HepG2 (cell line): ENCODE results near the gene CRTC2. TPM values are rescaled to one million over a fixed set of nuclear protein-coding genes. Genes with fewer than 3 reads are reported as not detected.
A peak's percentile ranks its signal among the peaks of the same experiment; 100 is the strongest.

ENCODE experiments used
- AGO2 ChIP-seq: fragments of 200-400 bp; formaldehyde crosslinking; optimal IDR thresholded peaks from 2 replicates; pipeline ENCODE3; 2017; ENCODE audit warnings: mild to moderate bottlenecking, low read depth, low read length, moderate library complexity
- ARID2 ChIP-seq: sonication (generic); formaldehyde crosslinking; IDR thresholded peaks from 2 replicates; pipeline ENCODE4 v1.8.1; 2022; ENCODE audit warnings: mild to moderate bottlenecking, missing genetic modification reagents, borderline replicate concordance
- ELF4 ChIP-seq: sonication (generic); formaldehyde crosslinking; IDR thresholded peaks from 2 replicates; pipeline ENCODE4 v1.5.0; 2020; ENCODE audit warnings: missing genetic modification reagents, mild to moderate bottlenecking, moderate library complexity, borderline replicate concordance
- FOXA3 ChIP-seq: IDR thresholded peaks from 2 replicates; pipeline ENCODE4 v1.6.1; 2016; ENCODE audit warnings: missing genetic modification reagents, missing compliant biosample characterization
- KDM4B ChIP-seq: sonication (generic); formaldehyde crosslinking; IDR thresholded peaks from 2 replicates; pipeline ENCODE4 v1.4.0; 2020; ENCODE audit warnings: missing genetic modification reagents
- NFE2 ChIP-seq: sonication (generic); formaldehyde crosslinking; IDR thresholded peaks from 2 replicates; pipeline ENCODE4 v1.4.0; 2020; ENCODE audit warnings: missing genetic modification reagents
- ONECUT2 ChIP-seq: sonication (generic); formaldehyde crosslinking; IDR thresholded peaks from 2 replicates; pipeline ENCODE4 v1.4.0; 2020; ENCODE audit warnings: missing genetic modification reagents
- RXRB ChIP-seq: IDR thresholded peaks from 2 replicates; pipeline ENCODE4 v1.6.1; 2016; ENCODE audit warnings: borderline replicate concordance, missing genetic modification reagents, missing compliant biosample characterization
- SIX1 ChIP-seq: sonication (generic); formaldehyde crosslinking; IDR thresholded peaks from 2 replicates; pipeline ENCODE4 v1.4.0; 2020; ENCODE audit warnings: missing genetic modification reagents, borderline replicate concordance
- SKI ChIP-seq: fragments of 450-650 bp; IDR thresholded peaks from one replicate; pipeline ENCODE4 v1.6.1; 2018; ENCODE audit warnings: mild to moderate bottlenecking; ENCODE audit not compliant: partially characterized antibody
- SP2 ChIP-seq: sonication (generic); formaldehyde crosslinking; IDR thresholded peaks from 2 replicates; pipeline ENCODE4 v1.5.1; 2020; ENCODE audit warnings: mild to moderate bottlenecking, missing genetic modification reagents
- ZFP37 ChIP-seq: sonication (generic); formaldehyde crosslinking; IDR thresholded peaks from 2 replicates; pipeline ENCODE4 v1.4.0; 2020; ENCODE audit warnings: missing genetic modification reagents, borderline replicate concordance
- ZNF275 ChIP-seq: sonication (generic); formaldehyde crosslinking; IDR thresholded peaks from 2 replicates; pipeline ENCODE4 v1.8.0; 2022; ENCODE audit warnings: missing genetic modification reagents, mild to moderate bottlenecking, inconsistent platforms, borderline replicate concordance
- ZNF547 ChIP-seq: sonication (generic); formaldehyde crosslinking; IDR thresholded peaks from 2 replicates; pipeline ENCODE4 v1.5.1; 2020; ENCODE audit warnings: mild to moderate bottlenecking, missing genetic modification reagents
- ZNF558 ChIP-seq: sonication (generic); formaldehyde crosslinking; IDR thresholded peaks from 2 replicates; pipeline ENCODE4 v1.9.0; 2022; ENCODE audit warnings: mild to moderate bottlenecking, missing genetic modification reagents, borderline replicate concordance
- ZNF562 ChIP-seq: sonication (generic); formaldehyde crosslinking; IDR thresholded peaks from 2 replicates; pipeline ENCODE4 v1.8.0; 2022; ENCODE audit warnings: missing genetic modification reagents, borderline replicate concordance
- ZNF746 ChIP-seq: sonication (generic); formaldehyde crosslinking; IDR thresholded peaks from 2 replicates; pipeline ENCODE4 v1.8.0; 2022; ENCODE audit warnings: mild to moderate bottlenecking, missing genetic modification reagents
- polyA plus RNA-seq, 8 experiments: library from polyadenylated mRNA; depleted of rRNA in 3 of 8; stranded (reverse) in 7 of 8; unstranded in 1 of 8; fragments of >200 nt; fragmentation: Illumina TruSeq in 4 of 8; extraction: Trizol in 4 of 8; gene quantifications; 2 replicates each; pipeline versions ENCODE4 v1.2.1 to v1.2.3, GENCODE V29; 2011 to 2016; ENCODE audit warnings: low read depth in 4 of 8, missing spikeins in 1 of 8, mixed read lengths in 1 of 8; ENCODE audit not compliant: insufficient read depth in 1 of 8
- total RNA-seq, 5 experiments: library from RNA; depleted of rRNA; stranded (reverse); fragments of >200 nt; fragmentation: Illumina TruSeq; extraction: Trizol; gene quantifications; 2 replicates each; pipeline ENCODE4 v1.2.3, GENCODE V29; 2016; ENCODE audit warnings: low read depth in 1 of 5
- TF ChIP-seq, protein P1 (sequence below): sonication (generic); formaldehyde crosslinking; IDR thresholded peaks from 2 replicates; pipeline ENCODE4 v1.4.0; 2020; ENCODE audit warnings: missing genetic modification reagents
- TF ChIP-seq, protein P2 (sequence below): IDR thresholded peaks from 2 replicates; pipeline ENCODE4 v1.6.1; 2016; ENCODE audit warnings: mild to moderate bottlenecking, missing biosample characterization, missing genetic modification reagents
- TF ChIP-seq, protein P3 (sequence below): sonication (generic); formaldehyde crosslinking; IDR thresholded peaks from 2 replicates; pipeline ENCODE4 v1.8.0; 2022; ENCODE audit warnings: low read depth, missing genetic modification reagents

CRTC2 gene
- total and polyA plus RNA-seq, 2 of the 13 experiments (the other 11 are each of a cell fraction or from before 2014, with no cell fraction given): 6.1 to 26.7 TPM

GRCh38 chr1:153958111-153958960 is at the start of gene CRTC2 (continued):
- TF ChIP-seq, protein P1, sequence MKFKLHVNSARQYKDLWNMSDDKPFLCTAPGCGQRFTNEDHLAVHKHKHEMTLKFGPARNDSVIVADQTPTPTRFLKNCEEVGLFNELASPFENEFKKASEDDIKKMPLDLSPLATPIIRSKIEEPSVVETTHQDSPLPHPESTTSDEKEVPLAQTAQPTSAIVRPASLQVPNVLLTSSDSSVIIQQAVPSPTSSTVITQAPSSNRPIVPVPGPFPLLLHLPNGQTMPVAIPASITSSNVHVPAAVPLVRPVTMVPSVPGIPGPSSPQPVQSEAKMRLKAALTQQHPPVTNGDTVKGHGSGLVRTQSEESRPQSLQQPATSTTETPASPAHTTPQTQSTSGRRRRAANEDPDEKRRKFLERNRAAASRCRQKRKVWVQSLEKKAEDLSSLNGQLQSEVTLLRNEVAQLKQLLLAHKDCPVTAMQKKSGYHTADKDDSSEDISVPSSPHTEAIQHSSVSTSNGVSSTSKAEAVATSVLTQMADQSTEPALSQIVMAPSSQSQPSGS (CRISPR knock-in tag): peak; percentile 81
- TF ChIP-seq ARID2 (CRISPR knock-in tag) (0 out of 2 replicates have a peak, but pooled peaks have one; percentile 45), ZNF562 (CRISPR knock-in tag) (no peak), ONECUT2 (CRISPR knock-in tag) (no peak), SIX1 (no peak), AGO2 (peak; percentile 98), ELF4 (CRISPR knock-in tag) (peak; percentile 98), FOXA3 (peak; percentile 56), NFE2 (CRISPR knock-in tag) (no peak), ZNF275 (CRISPR knock-in tag) (peak; percentile 83; the same call in 1 of the 2 replicates), ZNF547 (CRISPR knock-in tag) (peak; percentile 70; the same call in 1 of the 2 replicates), SKI (peak; percentile 12), SP2 (CRISPR knock-in tag) (peak; percentile 58; the same call in 1 of the 2 replicates), ZNF558 (CRISPR knock-in tag) (peak; percentile 4; the same call in 1 of the 2 replicates), KDM4B (CRISPR knock-in tag) (no peak), ZNF746 (CRISPR knock-in tag) (no peak; the same call in 1 of the 2 replicates), ZFP37 (CRISPR knock-in tag) (no peak), RXRB (peak; percentile 39; the same call in 1 of the 2 replicates)
- TF ChIP-seq, protein P2, sequence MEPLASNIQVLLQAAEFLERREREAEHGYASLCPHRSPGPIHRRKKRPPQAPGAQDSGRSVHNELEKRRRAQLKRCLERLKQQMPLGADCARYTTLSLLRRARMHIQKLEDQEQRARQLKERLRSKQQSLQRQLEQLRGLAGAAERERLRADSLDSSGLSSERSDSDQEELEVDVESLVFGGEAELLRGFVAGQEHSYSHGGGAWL: 0 out of 2 replicates have a peak, but pooled peaks have one; percentile 38
- TF ChIP-seq, protein P3, sequence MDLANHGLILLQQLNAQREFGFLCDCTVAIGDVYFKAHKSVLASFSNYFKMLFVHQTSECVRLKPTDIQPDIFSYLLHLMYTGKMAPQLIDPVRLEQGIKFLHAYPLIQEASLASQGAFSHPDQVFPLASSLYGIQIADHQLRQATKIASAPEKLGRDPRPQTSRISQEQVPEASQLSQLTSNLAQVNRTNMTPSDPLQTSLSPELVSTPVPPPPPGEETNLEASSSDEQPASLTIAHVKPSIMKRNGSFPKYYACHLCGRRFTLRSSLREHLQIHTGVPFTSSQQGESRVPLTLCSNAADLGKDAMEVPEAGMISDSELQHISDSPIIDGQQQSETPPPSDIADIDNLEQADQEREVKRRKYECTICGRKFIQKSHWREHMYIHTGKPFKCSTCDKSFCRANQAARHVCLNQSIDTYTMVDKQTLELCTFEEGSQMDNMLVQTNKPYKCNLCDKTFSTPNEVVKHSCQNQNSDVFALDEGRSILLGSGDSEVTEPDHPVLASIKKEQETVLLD: peak; percentile 25; the same call in 1 of the 2 replicates
